Amniotic epithelial cell (primary cell): Measurements from ENCODE around the gene APPL1.
A peak's percentile ranks its signal among the peaks of the same experiment; 100 is the strongest.

Source experiments
- DNase-seq: peaks from one replicate; pipeline ENCODE4 v3.0.0-alpha.2; 2010; ENCODE audit warnings: low read depth

APPL1 gene, protein sequence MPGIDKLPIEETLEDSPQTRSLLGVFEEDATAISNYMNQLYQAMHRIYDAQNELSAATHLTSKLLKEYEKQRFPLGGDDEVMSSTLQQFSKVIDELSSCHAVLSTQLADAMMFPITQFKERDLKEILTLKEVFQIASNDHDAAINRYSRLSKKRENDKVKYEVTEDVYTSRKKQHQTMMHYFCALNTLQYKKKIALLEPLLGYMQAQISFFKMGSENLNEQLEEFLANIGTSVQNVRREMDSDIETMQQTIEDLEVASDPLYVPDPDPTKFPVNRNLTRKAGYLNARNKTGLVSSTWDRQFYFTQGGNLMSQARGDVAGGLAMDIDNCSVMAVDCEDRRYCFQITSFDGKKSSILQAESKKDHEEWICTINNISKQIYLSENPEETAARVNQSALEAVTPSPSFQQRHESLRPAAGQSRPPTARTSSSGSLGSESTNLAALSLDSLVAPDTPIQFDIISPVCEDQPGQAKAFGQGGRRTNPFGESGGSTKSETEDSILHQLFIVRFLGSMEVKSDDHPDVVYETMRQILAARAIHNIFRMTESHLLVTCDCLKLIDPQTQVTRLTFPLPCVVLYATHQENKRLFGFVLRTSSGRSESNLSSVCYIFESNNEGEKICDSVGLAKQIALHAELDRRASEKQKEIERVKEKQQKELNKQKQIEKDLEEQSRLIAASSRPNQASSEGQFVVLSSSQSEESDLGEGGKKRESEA

DNA sequence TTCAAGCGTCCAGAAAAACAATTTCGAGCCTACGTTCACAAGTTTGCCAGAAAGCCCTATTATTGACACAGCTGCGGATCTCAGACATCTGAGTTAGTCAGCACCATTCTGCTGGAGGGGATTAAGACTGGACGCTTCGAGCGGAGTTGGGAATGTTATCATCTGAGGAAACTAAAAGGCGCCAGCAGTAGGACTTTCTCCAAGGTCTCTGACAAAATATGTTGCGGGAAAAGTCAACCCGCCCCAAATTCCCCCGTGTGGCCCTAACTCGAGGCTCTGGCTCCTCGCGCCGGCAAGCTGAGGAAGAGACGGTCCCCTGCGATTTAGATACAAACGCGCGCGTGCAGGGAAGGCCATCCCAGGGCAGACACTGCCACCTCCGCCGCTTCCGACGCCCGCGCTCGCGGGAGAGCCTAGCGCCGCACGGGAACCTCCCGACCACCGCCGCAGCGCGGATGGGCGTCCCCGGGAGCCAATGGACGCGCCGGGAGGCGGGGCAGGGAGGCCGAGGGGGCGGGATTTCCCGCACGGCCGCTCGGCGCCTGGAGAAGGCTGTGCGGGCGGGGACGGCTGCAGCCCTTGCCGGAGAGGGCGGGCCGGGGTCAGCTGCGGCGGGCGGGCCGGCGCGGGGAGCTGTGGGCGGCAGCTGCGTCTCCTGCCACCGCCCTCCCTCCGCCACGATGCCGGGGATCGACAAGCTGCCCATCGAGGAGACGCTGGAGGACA is at the start of gene APPL1:
Gene APPL1, plus strand, starts transcription at position 526 of the 726 bp plus-strand sequence. Its CDS starts 155 bp downstream, at position 681.
- peak; percentile 78 for DNase-seq

DNA sequence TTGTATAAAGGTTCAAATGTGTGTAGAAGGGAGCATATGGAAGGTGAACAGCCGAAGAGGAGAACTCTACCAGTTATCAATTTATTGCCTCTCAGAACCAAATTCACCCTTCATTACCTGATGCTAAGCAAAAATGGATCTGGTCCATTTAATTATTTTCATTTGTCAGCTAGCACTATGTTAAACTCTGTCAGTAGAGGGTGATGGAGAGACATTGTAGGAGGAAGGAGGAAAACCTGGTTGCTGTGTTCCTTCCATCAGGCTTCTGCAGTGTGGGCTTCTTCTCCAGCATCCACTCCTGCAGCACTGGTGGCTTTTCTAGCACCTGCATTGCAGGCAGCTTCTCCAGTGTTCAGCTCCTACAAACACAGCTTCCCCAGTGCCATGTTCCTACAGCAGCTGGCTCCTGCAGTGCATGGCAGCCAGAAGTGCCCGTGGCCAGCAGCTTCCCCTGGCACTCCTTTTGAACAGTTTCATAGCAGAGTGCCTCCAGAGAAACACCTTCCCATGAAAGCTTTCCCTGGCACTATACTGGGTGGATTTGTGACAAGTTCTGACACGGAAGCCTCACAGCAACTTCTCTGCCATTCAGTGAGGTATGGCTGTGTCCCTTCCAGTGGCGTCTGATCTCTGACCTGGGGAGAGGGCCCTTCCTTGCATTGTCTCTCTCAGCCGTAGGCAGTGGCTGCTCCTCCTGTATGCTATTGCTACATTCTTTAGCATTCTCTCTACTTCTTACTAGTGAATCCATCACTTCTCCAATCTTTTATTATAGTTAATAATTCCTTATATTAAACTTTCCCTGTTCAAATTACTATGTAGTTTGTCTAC is 47.7 kb upstream of the APPL1 start:
- peak; percentile 35 for DNase-seq

DNA sequence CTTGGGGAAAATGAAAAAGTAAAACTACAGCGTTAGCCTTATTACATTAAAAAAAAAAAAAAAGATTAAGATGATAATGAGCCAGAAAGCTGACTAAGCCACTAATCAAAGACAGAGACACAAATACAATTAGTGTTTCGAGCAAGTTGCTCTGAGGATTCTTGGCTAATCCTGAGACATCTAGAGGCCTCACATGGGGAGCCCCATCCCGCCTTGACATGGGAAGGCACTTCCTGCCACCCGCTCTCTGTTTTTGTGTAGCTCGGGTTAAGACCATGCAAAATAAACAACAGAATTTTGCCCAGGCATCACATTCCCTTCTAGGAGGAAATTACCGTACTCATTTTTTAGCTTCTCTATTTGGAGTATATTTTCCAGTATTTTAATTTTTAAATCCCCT is 43.0 kb upstream of the APPL1 start:
- no peak for DNase-seq

DNA sequence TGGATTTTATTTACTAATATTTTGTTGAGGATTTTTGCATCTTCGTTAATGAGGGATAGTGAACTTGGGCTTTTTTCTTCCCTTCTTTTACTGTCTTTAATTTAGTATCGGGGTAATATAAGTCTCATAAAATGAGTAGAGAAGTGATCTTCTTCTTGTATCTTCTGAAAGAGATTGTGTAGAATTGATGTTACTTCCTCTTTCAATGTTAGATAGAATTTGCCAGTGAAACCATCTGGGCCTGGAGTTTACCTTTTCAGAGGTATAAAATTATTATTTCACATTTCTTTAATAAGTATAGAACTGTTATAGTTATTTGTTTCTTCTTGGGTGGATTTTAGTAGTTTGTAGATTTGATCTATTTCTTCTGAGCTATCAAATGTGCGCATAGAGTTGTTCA is 35.5 kb upstream of the APPL1 start:
- no peak for DNase-seq

DNA sequence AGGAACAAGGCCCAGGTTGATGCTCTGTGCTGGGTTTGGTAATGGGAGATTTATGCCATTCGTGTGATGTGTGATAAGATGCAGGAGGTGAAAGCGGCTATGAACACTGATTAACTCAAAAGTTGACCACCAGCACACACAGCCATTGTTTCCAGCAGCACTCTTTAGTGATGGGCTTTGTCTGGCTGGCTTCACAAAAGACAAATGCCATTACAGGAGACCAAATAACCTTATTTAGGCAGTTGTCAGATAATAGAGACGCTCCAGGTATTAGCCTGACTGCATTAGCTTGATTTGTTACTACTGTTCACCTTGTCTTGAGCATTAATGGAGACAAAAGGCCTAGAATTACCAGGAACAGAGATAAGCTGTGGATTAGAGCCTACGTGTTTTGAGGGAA is 32.9 kb upstream of the APPL1 start:
- no peak for DNase-seq

DNA sequence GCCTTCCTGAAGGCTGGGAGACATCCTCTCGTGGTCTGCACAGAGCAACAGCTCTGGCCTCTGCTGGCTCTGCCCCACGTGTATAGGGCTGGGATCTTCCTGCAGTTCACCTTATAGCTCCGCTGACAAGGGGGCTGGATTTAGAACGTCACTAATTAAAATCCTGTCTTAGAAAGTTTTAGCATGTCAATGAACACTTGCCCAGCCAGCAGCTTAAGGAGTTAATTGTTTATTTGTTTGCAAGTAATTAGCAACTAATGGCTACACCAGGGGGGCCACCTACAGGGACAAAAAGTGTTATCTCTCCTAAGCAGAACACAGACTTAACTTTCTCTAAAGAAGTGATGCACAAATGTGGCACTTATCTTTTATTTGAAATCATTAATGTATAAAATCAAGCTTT is 27.6 kb upstream of the APPL1 start, which contains the start of gene HESX1:
Gene HESX1, minus strand, starts transcription at position 84 of the 403 bp plus-strand sequence. Its CDS starts 60 bp downstream, at position 24.
- no peak for DNase-seq

DNA sequence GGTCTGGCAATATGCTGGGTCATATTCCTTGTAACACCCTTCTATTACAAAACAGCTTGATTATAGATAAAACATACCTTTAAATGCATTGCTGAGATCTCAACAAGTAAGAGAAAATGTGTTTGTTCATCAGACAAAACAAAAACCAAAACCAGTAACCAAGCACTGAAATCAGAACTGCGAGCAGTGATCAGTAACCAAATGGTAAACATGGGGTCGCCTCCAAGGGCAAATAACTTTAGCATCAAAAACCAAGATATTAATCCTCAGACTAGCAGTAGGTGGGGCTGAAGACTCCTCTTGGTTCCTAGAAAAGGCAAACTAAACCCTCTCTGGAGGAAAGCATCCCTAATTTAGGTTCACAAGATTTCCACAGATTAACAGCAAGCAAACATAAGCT is 21.1 kb upstream of the APPL1 start:
- no peak for DNase-seq

DNA sequence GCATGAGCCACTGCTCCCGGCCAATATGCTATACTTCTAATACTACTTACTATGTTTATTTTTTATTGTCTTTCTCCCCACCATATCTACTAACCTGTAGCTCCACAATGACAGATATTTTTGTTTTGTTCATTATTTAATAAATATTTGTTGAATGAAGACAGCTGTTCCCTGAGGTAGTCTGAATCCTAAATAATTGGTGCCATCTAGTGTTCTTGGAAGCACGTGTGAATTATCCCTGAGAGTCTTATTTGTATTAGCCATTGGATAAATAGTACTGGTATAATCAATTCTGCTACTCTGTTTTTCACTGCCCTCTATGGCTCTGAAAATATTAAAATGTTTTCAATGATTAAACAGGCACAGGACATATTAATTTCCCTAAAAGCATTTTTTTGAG is 5.6 kb upstream of the APPL1 start:
- DNase-seq: no peak

DNA sequence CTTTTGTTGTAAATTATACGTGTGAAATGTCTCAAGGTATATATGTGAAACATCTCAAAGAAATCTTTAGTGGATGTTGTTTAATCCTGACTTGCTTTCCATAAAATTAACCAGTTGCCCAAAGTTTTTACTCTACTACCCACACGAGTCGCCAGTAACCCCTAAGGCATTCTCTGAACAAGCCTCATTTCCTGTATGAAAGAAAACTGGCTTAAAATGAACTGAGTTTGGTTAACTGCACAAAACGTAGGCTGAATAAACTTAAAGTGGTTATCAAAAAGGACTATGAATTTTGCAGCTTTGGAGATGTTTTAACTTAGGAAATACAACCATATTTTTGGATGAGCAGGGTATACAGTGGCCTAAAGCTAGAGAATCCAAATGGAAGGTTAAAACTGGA is 2.7 kb upstream of the APPL1 start:
- DNase-seq: no peak

DNA sequence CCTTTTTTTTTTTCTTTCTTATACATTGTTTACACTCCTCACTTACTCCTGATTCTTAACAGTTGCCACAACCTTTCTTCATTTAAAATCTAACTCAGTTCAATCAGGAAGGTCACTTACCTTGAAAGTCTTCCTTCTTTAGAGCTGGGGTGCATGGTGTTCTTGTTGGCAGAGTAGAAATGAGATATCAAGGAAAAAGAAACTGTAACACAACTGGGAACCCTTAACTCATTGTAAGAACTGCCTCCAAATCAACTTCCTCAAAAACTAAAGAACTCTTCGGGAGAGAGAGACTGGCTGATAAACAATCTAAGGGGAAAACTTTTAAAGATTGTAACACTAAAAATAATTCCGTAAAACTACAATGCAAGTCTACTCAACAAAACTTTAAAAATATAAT is 1.4 kb upstream of the APPL1 start:
- no peak for DNase-seq

DNA sequence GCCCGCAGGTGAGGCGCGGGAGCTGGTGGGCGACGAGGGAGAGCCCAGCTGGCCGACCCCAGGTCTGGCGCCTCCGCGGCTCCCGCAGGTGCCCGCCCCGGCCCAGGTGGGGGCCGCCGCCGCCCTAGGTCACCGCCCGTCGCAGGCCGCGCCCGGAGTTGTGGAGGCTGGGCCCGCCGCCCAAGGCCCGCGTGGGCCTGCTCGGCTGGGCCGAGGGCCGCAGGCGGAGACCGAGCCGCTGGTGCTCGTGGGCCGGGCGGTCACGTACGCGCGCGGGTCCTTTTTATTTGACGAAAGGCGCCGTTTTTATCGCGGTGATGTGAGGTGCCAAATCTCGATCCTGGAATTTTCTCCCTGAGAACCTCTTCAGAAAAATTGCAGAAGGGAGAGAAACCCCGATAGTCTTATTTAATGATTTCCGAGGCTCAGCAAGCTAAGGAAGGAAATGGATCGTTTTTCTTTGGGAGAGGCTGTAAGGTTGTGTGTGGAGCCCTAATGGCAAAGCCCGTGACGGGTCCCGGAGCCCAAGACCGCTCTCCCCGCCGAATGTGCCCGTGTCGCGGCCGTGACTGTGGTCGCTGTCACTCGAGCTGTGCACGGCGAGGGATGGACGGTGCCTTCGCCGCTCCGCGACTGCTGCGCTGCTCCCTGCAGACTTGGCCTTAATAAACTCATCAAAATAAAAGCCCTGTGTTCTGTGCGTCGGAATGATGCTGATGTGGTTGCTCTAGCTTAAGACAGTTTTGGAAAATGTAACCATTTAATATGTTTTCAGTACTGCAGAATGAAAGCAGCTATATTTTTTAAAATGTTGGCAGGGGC is 612 bp downstream of the APPL1 start:
- DNase-seq: peak; percentile 57

DNA sequence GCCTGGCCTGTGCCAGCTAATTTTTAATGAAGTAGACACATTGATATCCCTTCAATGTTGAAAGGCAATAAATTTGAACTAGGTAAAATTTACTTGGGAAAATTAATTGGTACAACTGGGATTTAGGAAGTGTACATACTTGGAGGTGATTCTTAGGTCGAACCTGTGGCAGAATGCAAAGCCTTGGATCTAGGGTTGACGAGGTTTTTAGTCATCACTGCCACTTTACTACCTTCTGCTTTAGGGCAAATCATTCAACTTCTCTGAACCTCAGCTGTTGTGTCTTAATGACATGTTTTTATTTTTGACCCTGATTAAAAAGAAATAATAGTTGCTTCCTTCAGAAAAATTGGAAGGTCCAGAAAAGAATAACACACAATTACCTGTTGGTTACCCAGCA is 2.5 kb downstream of the APPL1 start:
- no peak for DNase-seq

DNA sequence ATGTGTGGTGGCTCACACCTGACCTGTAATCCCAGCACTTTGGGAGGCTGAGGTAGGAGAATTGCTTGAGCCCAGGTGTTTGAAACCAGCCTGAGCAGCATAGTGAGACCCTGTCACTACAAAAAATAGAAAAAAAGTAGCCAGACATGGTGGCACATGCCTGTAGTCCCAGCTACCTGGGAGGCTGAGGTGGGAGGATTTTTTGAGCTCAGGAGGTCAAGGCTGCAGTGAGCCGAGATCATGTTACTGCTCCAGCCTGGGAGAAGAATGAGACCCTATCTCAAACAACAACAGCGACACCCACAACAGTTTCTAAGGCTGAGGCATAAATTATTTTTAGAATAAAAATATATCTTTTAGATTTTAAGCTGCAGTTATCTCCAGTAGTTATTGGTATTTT is 6.3 kb downstream of the APPL1 start:
- no peak for DNase-seq

DNA sequence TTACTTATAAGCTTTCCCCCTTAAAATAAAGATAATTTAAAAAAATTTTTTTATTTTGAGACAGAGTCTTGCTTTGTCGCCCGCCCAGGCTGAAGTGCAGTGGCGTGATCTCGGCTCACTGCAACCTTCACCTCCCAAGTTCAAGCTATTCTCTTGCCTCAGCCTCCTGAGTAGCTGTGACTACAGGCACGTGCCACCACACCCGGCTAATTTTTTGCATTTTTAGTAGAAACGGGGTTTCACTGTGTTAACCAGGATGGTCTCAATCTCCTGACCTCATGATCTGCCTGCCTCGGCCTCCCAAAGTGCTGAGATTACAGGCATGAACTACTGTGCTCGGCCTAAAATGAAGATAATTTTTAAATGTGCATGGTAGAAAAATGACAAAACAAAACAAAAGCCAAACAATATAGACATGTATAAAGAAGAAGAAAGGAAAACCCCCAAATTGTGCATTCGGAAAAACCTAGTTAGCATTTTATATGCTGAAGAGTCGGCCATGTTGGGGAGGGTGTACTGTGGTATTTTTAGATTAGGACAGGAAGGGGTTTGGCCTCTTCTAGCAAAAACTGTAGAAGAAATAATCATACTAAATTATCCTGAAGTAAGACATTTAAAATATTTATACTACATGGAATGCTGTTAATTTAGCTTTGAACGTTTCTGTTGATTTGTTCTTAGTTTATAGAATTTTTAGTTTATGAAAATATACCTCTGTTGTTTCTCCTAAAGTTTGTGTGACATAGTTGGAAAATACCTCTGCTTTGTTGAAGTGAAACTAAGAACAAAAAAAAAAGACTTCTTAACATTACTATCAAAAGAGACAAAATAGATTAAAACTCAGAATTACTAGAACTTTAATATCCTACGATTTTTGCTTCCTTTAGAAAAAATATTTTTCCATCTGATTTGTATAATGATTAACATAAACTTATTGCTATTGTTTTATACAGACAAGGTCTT is 7.4 kb downstream of the APPL1 start:
- DNase-seq: no peak

DNA sequence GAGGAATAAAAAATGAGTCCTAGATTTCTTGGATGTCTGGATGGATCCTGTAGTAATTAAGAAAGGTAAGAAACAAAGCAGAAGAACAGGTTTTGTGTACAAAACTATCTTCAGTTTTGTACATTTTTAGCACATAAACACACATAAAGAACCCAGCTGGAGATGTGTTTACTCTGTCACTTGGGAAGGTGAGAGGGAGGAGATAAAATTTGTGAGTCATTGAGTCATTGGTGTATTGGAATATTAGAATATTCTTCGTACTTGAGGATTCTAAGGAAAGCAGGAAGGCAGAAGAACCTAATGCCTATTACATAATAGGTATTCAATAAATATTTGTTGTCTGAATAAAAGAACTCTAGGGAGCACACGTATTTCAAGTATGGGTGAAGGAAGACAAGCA is 17.4 kb downstream of the APPL1 start:
- DNase-seq: no peak

DNA sequence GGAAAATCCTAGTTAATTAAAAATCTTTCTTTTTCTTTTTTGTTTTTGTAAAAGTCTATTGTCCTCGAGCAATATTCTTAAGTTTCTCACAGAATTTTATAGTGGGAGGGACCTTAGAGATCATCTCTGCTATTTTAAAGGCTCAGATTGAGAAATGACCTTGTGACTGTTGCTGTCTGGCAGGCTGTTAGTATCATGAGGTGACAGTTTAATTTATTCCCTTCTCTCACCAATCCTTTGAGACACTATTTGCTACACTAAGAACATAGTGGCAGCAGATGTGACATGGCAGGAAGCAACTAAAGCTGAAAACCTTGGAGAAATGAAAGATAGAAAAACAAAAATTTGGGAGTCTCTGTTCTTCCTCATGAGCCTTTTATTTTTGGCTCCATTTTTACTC is 24.9 kb downstream of the APPL1 start:
- no peak for DNase-seq

DNA sequence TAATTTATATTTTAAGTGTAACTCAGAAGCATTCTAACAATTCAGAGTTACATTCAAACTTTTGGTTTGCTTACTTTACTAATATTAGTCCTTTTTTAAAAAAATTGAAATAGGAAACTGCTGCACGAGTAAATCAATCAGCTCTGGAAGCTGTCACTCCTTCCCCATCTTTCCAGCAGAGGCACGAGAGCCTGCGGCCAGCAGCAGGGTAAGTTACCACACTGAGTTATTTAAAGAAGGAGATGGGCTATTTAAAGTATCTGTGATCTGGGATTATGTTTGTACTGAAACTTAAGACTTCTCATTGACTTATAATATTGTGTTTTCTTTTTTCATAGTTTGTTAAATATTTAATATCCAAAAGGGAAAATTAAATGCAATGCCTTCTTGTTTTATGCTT is 29.3 kb downstream of the APPL1 start:
- no peak for DNase-seq

DNA sequence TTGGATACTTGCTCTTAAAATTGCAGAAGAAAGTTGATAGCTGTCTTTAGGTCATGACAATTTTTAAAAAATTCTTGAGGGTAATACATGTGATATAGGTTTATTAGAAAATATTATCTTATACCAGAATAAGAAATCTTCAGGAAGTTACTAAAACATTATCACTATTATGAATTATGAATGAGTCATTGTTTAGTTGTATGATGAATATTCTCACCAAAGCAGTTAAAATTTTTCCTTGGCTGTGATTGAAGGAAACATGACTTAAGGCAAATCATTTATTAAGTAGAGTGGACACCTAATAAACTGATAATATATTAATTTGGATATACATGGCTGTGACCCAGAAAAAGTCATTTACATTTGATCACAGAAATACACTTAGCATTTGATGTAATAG is 30.1 kb downstream of the APPL1 start:
- no peak for DNase-seq

DNA sequence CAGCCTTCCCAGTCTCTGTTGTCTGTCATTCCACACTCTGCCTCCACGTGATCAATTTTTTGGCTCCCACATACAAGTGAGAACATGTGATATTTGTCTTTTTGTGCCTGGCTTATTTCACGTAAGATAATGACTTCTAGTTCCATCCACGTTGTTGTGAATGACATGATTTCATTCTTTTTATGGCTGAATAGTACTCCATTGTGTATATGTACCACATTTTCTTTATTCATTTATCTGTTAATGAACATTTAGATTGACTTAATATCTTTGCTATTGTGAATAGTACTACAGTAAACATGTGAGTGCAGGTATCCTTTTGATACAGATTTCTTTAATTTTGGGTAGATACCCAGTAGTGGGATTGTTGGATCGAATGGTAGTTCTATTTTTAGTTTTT is 33.6 kb downstream of the APPL1 start:
- no peak for DNase-seq

DNA sequence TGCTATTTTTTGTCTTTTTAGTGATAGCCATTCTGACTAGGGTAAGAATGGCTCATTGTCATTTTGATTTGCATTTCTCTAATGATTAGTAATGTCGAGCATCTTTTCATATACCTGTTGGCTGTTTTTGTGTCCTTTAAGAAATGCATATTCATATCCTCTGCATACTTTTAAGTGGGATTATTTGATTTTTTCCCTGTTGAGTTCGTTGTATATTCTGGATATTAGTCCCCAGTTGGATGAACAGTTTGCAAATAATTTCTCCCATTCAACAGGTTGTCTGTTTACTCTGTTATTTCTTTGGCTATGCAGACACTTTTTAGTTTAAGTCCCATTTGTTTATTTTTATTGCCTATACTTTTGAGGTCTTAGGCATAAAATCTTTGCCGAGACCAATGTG is 34.4 kb downstream of the APPL1 start:
- no peak for DNase-seq
